Measurements from ENCODE around the gene WHRN. TPM values are rescaled to one million over a fixed set of nuclear protein-coding genes. Genes with fewer than 3 reads are reported as not detected.

The WHRN gene
- polyA plus RNA-seq, 1 donor from 2014 or later = 2.5 TPM

DNA sequence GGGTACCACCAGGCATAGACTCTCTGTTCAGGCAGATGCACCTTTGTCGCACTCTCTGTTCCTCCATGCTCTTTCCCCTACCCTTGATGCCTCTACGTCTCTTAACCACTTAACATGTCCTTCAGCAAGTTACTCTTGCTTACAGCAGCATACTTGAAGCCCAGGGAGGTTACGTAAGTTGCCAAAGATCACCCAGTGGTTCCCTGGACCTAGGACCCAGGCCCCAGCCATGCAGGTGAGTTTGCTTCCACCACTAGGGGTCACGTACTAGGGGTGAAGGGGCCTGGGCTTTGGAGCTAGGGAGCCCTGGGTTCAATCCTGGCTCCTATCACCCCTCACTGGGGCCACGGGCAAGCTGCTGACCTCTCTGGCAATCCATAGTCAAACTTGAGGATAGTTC lies 126.4 kb downstream of the WHRN start:
- Histone ChIP-seq H3K79me2 (replicated peaks; ENCODE audit: insufficient read depth, low read length) (no peaks in the 10 kb centered on the region), H3K4me2 (ENCODE audit: low read length) (no peak overlapping the region), H3K9ac (ENCODE audit: low read length) (no peak overlapping the region), H4K20me1 (ENCODE audit: insufficient read depth) (no peaks in the 10 kb centered on the region), H2AFZ (ENCODE audit: low read depth, low read length) (no peak overlapping the region), H3K27me3 (ENCODE audit: insufficient read depth, low read depth, low read length) (no peaks in the 10 kb centered on the region), H3K4me3 (ENCODE audit: low read length) (no peak overlapping the region), H3K9me3 (ENCODE audit: low read length) (no peaks in the 10 kb centered on the region), H3F3A (ENCODE audit: insufficient read depth, low read length, poor library complexity, severe bottlenecking) (no peaks in the 10 kb centered on the region), H3K36me3 (ENCODE audit: insufficient read depth, low read length) (no peaks in the 10 kb centered on the region), H3K9me2 (ENCODE audit: insufficient read depth, low read length) (no peaks in the 10 kb centered on the region), H3K27ac (ENCODE audit: low read length) (no peak overlapping the region)
- TF ChIP-seq TAF1 (IDR thresholded peaks at IDR 0.05; ENCODE audit: low read depth) (no peak), POLR2AphosphoS5 (IDR thresholded peaks at IDR 0.05) (no peak), REST (IDR thresholded peaks at IDR 0.05; ENCODE audit: borderline replicate concordance) (no peak), MXI1 (conservative IDR thresholded peaks at IDR 0.05; ENCODE audit: poor library complexity, severe bottlenecking) (no peak), SMC3 (conservative IDR thresholded peaks at IDR 0.05; ENCODE audit: poor library complexity) (no peak), EP300 (conservative IDR thresholded peaks at IDR 0.05; ENCODE audit: poor library complexity, severe bottlenecking) (no peak), CTCF (IDR thresholded peaks at IDR 0.05; ENCODE audit: poor library complexity, severe bottlenecking) (no peak), EZH2 (IDR thresholded peaks at IDR 0.05; ENCODE audit: borderline replicate concordance, insufficient read depth, low read length, poor library complexity, severe bottlenecking) (no peak), RAD21 (conservative IDR thresholded peaks at IDR 0.05) (no peak)

GRCh38 chr9:114378016-114378415 lies 127.3 kb downstream of the WHRN start:
- no peaks in the 10 kb centered on the region for H3F3A ChIP-seq (ENCODE audit: insufficient read depth, low read length, poor library complexity, severe bottlenecking)
- no peak overlapping the region for H3K9ac ChIP-seq (ENCODE audit: low read length)
- H3K4me2 ChIP-seq (ENCODE audit: low read length) = no peak overlapping the region
- H3K36me3 ChIP-seq (ENCODE audit: insufficient read depth, low read length) = no peaks in the 10 kb centered on the region
- H3K27ac ChIP-seq (ENCODE audit: low read length) = no peak overlapping the region
- H4K20me1 ChIP-seq (ENCODE audit: insufficient read depth) = no peaks in the 10 kb centered on the region
- no peaks in the 10 kb centered on the region for H3K9me2 ChIP-seq (ENCODE audit: insufficient read depth, low read length)
- TF ChIP-seq SMC3 (conservative IDR thresholded peaks at IDR 0.05; ENCODE audit: poor library complexity) (no peak), EZH2 (IDR thresholded peaks at IDR 0.05; ENCODE audit: borderline replicate concordance, insufficient read depth, low read length, poor library complexity, severe bottlenecking) (no peak), MXI1 (conservative IDR thresholded peaks at IDR 0.05; ENCODE audit: poor library complexity, severe bottlenecking) (no peak), TAF1 (IDR thresholded peaks at IDR 0.05; ENCODE audit: low read depth) (no peak), EP300 (conservative IDR thresholded peaks at IDR 0.05; ENCODE audit: poor library complexity, severe bottlenecking) (no peak), CTCF (IDR thresholded peaks at IDR 0.05; ENCODE audit: poor library complexity, severe bottlenecking) (no peak), RAD21 (conservative IDR thresholded peaks at IDR 0.05) (no peak), REST (IDR thresholded peaks at IDR 0.05; ENCODE audit: borderline replicate concordance) (no peak), POLR2AphosphoS5 (IDR thresholded peaks at IDR 0.05) (no peak)
- no peak overlapping the region for H3K4me3 ChIP-seq (ENCODE audit: low read length)
- H2AFZ ChIP-seq (ENCODE audit: low read depth, low read length) = no peak overlapping the region
- no peaks in the 10 kb centered on the region for H3K27me3 ChIP-seq (ENCODE audit: insufficient read depth, low read depth, low read length)
- H3K9me3 ChIP-seq (ENCODE audit: low read length) = no peaks in the 10 kb centered on the region
- no peaks in the 10 kb centered on the region for H3K79me2 ChIP-seq (replicated peaks; ENCODE audit: insufficient read depth, low read length)

Measured in neural cell (in vitro differentiated cells).